KBM-7 (cell line): ENCODE measurements around the gene RELN.
"Not testable (repeated sequence)": the region's sequence is repeated elsewhere in the genome, so short reads cannot be mapped to it uniquely, and the experiment has no call there.

ENCODE experiments used
- DNase-seq: peaks from one replicate; pipeline ENCODE4 v3.0.0-alpha.2; 2015
- in situ Hi-C: fragments of 300-500 bp; cut with MboI; formaldehyde crosslinking; loops from 2 replicates; pipeline ENCODE4 v1.14.3; 2020; ENCODE audit warnings: low sequenced_read_pairs, low pct_unique_long_range_greater_than_20kb, mixed read lengths

RELN gene

GRCh38 chr7:103521937-103522336, 467.5 kb downstream of the RELN start:
- in situ Hi-C loops: no loop called here
- no peak for DNase-seq

GRCh38 chr7:103504505-103505135, 484.8 kb downstream of the RELN start:
- DNase-seq: no peak
- in situ Hi-C loops: no loop called here

- in situ Hi-C loops: no loop called here
- DNase-seq: no peak
These were observed 488.3 kb downstream of the RELN start for GRCh38 chr7:103501206-103501605.

- in situ Hi-C loops: no loop called here
- no peak for DNase-seq
These were observed 489.5 kb downstream of the RELN start for GRCh38 chr7:103499976-103500375.

GRCh38 chr7:103487419-103487818, 502.0 kb downstream of the RELN start:
- no peak for DNase-seq
- in situ Hi-C loops: no loop called here

- in situ Hi-C loops, DNase-seq: not testable (repeated sequence)
These were observed 502.6 kb downstream of the RELN start for GRCh38 chr7:103486873-103487272.

GRCh38 chr7:103480771-103481170, 508.7 kb downstream of the RELN start:
- in situ Hi-C loops: no loop called here

GRCh38 chr7:103474956-103475355, 514.5 kb downstream of the RELN start:
- DNase-seq: no peak
- in situ Hi-C loops: no loop called here

More at GRCh38 chr7:103480771-103481170, 508.7 kb downstream of the RELN start:
- DNase-seq: no peak

- DNase-seq: no peak
- in situ Hi-C loops: no loop called here
These were observed 520.1 kb downstream of the RELN start for GRCh38 chr7:103469095-103469948.

- DNase-seq: no peak
- in situ Hi-C loops: no loop called here
These were observed 522.6 kb downstream of the RELN start for GRCh38 chr7:103466814-103467213.

- in situ Hi-C loops: no loop called here
- no peak for DNase-seq
These were observed 527.1 kb downstream of the RELN start for GRCh38 chr7:103462358-103462757.

- DNase-seq: peak; percentile 66
- in situ Hi-C loops: no loop called here
These were observed 542.1 kb downstream of the RELN start for GRCh38 chr7:103447073-103447960.

GRCh38 chr7:103446049-103446520, 543.4 kb downstream of the RELN start, which contains the start of gene SLC26A5:
Gene SLC26A5 (minus strand): TSS chr7:103446207. CDS start chr7:103421514, 24,693 bp downstream.
- DNase-seq: no peak
- in situ Hi-C loops: no loop called here

GRCh38 chr7:103445228-103446048, 544.0 kb downstream of the RELN start:
- in situ Hi-C loops: no loop called here
- no peak for DNase-seq

- DNase-seq: no peak
- in situ Hi-C loops: no loop called here
These were observed 549.8 kb downstream of the RELN start for GRCh38 chr7:103439661-103440060.

- in situ Hi-C loops: no loop called here
- DNase-seq: no peak
These were observed 551.8 kb downstream of the RELN start for GRCh38 chr7:103437623-103438022.

- peak; percentile 49 for DNase-seq
- in situ Hi-C loops: no loop called here
These were observed 556.7 kb downstream of the RELN start for GRCh38 chr7:103432712-103433111.

GRCh38 chr7:103425177-103425576, 564.3 kb downstream of the RELN start:
- no peak for DNase-seq
- in situ Hi-C loops: no loop called here
